ENCODE measurements around the gene CHCHD3.

DNA sequence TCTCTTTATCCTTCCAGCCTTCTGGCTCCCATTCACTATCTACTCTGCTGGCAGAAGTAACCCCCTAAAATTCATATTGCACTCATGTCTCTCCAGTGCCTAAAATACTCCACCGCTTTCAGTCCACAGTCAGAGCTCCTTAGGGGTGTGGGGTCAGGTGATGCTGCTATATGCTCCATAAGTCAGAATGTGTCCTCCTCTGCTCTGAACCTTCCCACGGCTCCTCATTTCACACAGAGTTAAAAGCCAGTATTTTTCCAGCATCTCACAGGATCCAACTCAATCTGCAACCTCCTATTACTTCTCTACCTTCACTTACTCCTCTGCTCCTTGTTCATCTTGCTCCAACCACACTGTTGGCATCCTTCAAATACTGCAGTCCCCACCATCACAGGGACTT lies 31.1 kb upstream of the CHCHD3 start:
- TF ChIP-seq, protein P1, sequence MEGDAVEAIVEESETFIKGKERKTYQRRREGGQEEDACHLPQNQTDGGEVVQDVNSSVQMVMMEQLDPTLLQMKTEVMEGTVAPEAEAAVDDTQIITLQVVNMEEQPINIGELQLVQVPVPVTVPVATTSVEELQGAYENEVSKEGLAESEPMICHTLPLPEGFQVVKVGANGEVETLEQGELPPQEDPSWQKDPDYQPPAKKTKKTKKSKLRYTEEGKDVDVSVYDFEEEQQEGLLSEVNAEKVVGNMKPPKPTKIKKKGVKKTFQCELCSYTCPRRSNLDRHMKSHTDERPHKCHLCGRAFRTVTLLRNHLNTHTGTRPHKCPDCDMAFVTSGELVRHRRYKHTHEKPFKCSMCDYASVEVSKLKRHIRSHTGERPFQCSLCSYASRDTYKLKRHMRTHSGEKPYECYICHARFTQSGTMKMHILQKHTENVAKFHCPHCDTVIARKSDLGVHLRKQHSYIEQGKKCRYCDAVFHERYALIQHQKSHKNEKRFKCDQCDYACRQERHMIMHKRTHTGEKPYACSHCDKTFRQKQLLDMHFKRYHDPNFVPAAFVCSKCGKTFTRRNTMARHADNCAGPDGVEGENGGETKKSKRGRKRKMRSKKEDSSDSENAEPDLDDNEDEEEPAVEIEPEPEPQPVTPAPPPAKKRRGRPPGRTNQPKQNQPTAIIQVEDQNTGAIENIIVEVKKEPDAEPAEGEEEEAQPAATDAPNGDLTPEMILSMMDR (IDR thresholded peaks at IDR 0.05): no peak
- no peak for TF ChIP-seq POLR2A (IDR thresholded peaks at IDR 0.05)

Measured in right lobe of liver (tissue), 4 donors.